Body of pancreas (tissue), 4 donors: ENCODE results near the gene ROBO1. TPM values are rescaled to one million over a fixed set of nuclear protein-coding genes. Genes with fewer than 3 reads are reported as not detected.
A peak's percentile ranks its signal among the peaks of the same experiment; 100 is the strongest.

ENCODE experiments used
- ATAC-seq: fragments of 150-250 bp; one replicate; pipeline ENCODE4 v1.9.1; 2016
- DNase-seq, 4 donors: peaks; one replicate each; pipeline ENCODE4 v3.0.0-alpha.2; 2019
- H3K27ac ChIP-seq, 4 donors: fragments of 200-600 bp; sonication (generic); 1 replicate in 3 of 4; 2 replicates in 1 of 4; pipeline versions ENCODE4 v1.5.1 to v1.6.1; 2016 to 2019; ENCODE audit warnings: mild to moderate bottlenecking in 1 of 4, mixed read lengths in 1 of 4, moderate library complexity in 1 of 4
- H3K27me3 ChIP-seq, 2 donors: fragments of 200-600 bp; sonication (generic); one replicate each; pipeline ENCODE4 v1.6.0; 2016; ENCODE audit warnings: mild to moderate bottlenecking in 1 of 2
- H3K36me3 ChIP-seq, 2 donors: fragments of 200-600 bp; sonication (generic); replicated peaks in 1 of 2; 2 replicates each; pipeline ENCODE4 v1.5.1; 2016; ENCODE audit warnings: low read depth in 2 of 2; ENCODE audit not compliant: insufficient read depth in 1 of 2
- H3K4me1 ChIP-seq: fragments of 200-600 bp; sonication (generic); one replicate; pipeline ENCODE4 v1.6.0; 2016
- H3K4me3 ChIP-seq, 2 donors: fragments of 200-600 bp; sonication (generic); 1 replicate in 1 of 2; 2 replicates in 1 of 2; pipeline ENCODE4 v1.5.1; 2016 to 2019
- H3K9me3 ChIP-seq, 3 donors: fragments of 200-600 bp; sonication (generic); 1 replicate in 2 of 3; 2 replicates in 1 of 3; pipeline ENCODE4 v1.5.1; 2016
- CTCF ChIP-seq, 7 experiments: fragments of 450-650 bp in 4 of 7; fragments of 200-600 bp in 3 of 7; sonication (generic) in 3 of 7; IDR thresholded peaks; one replicate each; pipeline ENCODE4 v1.5.1; 2016 to 2019; ENCODE audit warnings: antibody characterized with exemption in 7 of 7
- POLR2A ChIP-seq, 3 donors: fragments of 450-650 bp; IDR thresholded peaks; one replicate each; pipeline ENCODE4 v1.6.1; 2016; ENCODE audit warnings: antibody characterized with exemption in 3 of 3, mild to moderate bottlenecking in 2 of 3
- WGBS, 2 donors: methylation state at CpG; one replicate each; pipeline ENCODE4 v1.1.5; 2017; 5-methylcytosine and 5-hydroxymethylcytosine counted together
- intact Hi-C: fragments of 100-400 bp; cut with DNase I; formaldehyde crosslinking; loops from one replicate; pipeline ENCODE4 v1.15.1; 2023
- total RNA-seq, 2 donors: library from RNA; depleted of rRNA; stranded (reverse); fragments of >200 nt; gene quantifications; one replicate each; pipeline ENCODE4 v1.1.0, GENCODE V29; 2016

The ROBO1 gene
- total RNA-seq, 2 donors from 2014 or later: 3.9 to 9.9 TPM

GRCh38 chr3:78992400-78992799, 775.4 kb downstream of the ROBO1 start:
- intact Hi-C loops: no loop called here
- H3K27ac ChIP-seq: no peak overlapping the region
- no peaks in the 10 kb centered on the region for H3K27me3 ChIP-seq
- DNase-seq (no peak), ATAC-seq (no peak)
- H3K4me3 ChIP-seq: no peak overlapping the region
- no peak for TF ChIP-seq CTCF (IDR thresholded peaks at IDR 0.05)
- TF ChIP-seq POLR2A (IDR thresholded peaks at IDR 0.05): no peak
- no peaks in the 10 kb centered on the region for H3K9me3 ChIP-seq
- no peaks in the 10 kb centered on the region for H3K4me1 ChIP-seq
- H3K36me3 ChIP-seq: no peaks in the 10 kb centered on the region

GRCh38 chr3:78991656-78992055, 776.1 kb downstream of the ROBO1 start:
- DNase-seq (no peak), ATAC-seq (no peak)
- H3K4me3 ChIP-seq: no peak overlapping the region
- intact Hi-C loops: no loop called here
- no peaks in the 10 kb centered on the region for H3K27me3 ChIP-seq
- TF ChIP-seq POLR2A (IDR thresholded peaks at IDR 0.05) (no peak), CTCF (IDR thresholded peaks at IDR 0.05) (no peak)
- no peaks in the 10 kb centered on the region for H3K36me3 ChIP-seq
- WGBS, 2 donors: 58 to 75% methylated on average over 2 of the region's 2 CpGs
- no peaks in the 10 kb centered on the region for H3K9me3 ChIP-seq
- H3K4me1 ChIP-seq: no peaks in the 10 kb centered on the region
- no peak overlapping the region for H3K27ac ChIP-seq

- intact Hi-C loops: no loop called here
- no peaks in the 10 kb centered on the region for H3K9me3 ChIP-seq
- no peak overlapping the region for H3K27ac ChIP-seq
- no peaks in the 10 kb centered on the region for H3K4me1 ChIP-seq
- H3K4me3 ChIP-seq: no peak overlapping the region
- ATAC-seq (no peak), DNase-seq (no peak)
- WGBS, 2 donors: 62 to 75% methylated on average over 4 of the region's 4 CpGs
- H3K36me3 ChIP-seq: no peaks in the 10 kb centered on the region
- H3K27me3 ChIP-seq: no peaks in the 10 kb centered on the region
- TF ChIP-seq CTCF (IDR thresholded peaks at IDR 0.05): no peak
Measured at GRCh38 chr3:78990156-78990555, 777.6 kb downstream of the ROBO1 start.

GRCh38 chr3:78988324-78988723, 779.5 kb downstream of the ROBO1 start:
- intact Hi-C loops: no loop called here

More at GRCh38 chr3:78988324-78988723, 779.5 kb downstream of the ROBO1 start:
- Histone ChIP-seq H3K9me3 (no peaks in the 10 kb centered on the region), H3K27me3 (no peaks in the 10 kb centered on the region), H3K4me1 (no peaks in the 10 kb centered on the region), H3K36me3 (no peaks in the 10 kb centered on the region), H3K27ac (no peak overlapping the region), H3K4me3 (no peak overlapping the region)
- peak in 3 of 7 experiments; percentile 11 to 40 (median 17) for TF ChIP-seq CTCF (IDR thresholded peaks at IDR 0.05)
- no peak for TF ChIP-seq POLR2A (IDR thresholded peaks at IDR 0.05)
- DNase-seq: no peak
- no peak for ATAC-seq
